HFF-Myc (cell line): ENCODE results near the gene LINC01488.

Experiments used
- DNase-seq: peaks from one replicate; pipeline ENCODE4 v3.0.0-alpha.2; 2011; ENCODE audit warnings: low read depth; ENCODE audit errors: extremely low read depth
- H3K4me3 ChIP-seq: replicated peaks from 2 replicates; pipeline ENCODE4 v1.5.1; 2011; ENCODE audit warnings: low read depth, mild to moderate bottlenecking, control low read depth, low read length
- CTCF ChIP-seq: IDR thresholded peaks from 2 replicates; pipeline ENCODE4 v1.5.1; 2012; ENCODE audit warnings: mild to moderate bottlenecking, low read depth, low read length, control low read depth; ENCODE audit errors: missing control alignments

The LINC01488 gene

DNA sequence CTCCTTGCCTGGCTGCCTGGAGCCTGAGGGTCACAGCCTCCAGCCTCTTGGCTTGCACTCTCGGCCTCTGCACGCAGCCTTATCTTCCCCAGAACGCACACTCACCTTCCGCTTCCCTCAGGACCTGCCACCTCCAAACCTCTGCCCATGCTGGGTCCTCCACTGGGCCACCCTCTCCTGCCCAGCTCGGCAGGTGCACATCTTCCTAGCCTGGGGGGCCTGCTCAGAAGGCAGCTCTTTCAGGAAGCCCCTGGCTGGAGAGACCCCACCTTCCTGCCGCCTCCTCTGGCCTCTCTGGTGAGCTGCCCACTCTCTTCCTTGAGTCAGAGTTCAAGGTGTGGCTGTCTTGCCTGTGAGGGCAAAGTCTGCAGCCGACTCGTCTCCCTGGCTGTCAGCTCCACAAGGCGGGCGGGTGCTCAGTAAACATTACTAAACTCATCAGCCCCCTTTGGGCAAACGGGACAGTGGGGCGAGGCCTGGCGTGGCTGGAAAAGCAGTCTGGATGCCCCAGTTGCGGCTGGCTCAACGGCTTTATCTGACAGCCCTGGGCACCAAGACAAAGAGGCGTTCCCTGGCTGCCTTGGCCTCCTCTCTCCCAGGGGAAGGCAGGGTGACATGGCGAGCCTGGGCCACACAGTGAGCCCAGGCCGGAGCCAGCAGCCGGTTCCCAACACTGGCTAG, 1.7 kb upstream of the LINC01488 start:
- no peak for TF ChIP-seq CTCF
- DNase-seq = no peak
- H3K4me3 ChIP-seq = no peak overlapping the region

DNA sequence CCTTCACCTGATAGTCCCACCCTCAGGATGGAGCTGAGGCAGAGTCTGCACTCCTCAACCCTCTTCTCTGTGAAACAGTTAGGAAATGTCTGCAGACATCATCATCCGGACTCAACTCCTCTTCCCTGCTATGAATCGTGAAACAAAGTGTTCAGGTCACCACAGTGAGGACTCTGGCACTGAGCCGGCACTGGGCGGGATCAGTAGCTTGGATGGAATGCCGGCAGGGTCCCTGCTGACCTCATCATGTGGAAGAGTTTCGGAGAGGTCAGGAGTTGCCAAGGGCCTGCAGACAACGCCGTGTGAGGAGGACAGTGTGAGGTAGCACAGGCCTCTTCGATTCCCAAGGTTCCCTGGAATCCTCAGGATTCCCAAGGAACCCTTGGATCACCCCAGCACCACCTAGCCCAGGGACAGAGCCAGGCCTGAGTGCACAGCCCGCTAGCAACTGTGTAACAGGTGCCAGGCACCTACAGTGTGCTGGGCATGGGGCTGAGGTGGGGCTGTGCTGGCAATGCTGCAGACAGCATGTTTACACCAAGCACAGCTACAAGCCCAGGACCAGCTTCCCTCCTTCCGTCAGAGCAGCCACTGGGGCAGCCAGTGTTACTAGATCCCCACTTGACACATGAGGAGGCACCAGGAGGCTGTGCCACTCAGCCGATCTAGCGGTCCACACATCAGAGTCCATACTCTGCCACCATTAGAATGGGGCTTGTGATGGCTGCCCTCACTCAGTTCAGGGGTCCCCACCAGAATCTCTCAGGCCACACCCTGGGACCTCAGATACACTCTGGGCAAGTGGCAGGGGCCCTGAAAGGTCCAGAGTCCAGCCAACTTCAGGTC, 693 bp upstream of the LINC01488 start:
- TF ChIP-seq CTCF = no peak

GRCh38 chr11:69482322-69482721, 859 bp downstream of the LINC01488 start:
- no peak overlapping the region for H3K4me3 ChIP-seq
- TF ChIP-seq CTCF = no peak
- no peak for DNase-seq

More for the DNA sequence above, 693 bp upstream of the LINC01488 start:
- H3K4me3 ChIP-seq = no peak overlapping the region
- no peak for DNase-seq

- H3K4me3 ChIP-seq = no peak overlapping the region
- DNase-seq = no peak
- TF ChIP-seq CTCF = no peak
These were observed 1.7 kb downstream of the LINC01488 start for GRCh38 chr11:69483170-69483569.

DNA sequence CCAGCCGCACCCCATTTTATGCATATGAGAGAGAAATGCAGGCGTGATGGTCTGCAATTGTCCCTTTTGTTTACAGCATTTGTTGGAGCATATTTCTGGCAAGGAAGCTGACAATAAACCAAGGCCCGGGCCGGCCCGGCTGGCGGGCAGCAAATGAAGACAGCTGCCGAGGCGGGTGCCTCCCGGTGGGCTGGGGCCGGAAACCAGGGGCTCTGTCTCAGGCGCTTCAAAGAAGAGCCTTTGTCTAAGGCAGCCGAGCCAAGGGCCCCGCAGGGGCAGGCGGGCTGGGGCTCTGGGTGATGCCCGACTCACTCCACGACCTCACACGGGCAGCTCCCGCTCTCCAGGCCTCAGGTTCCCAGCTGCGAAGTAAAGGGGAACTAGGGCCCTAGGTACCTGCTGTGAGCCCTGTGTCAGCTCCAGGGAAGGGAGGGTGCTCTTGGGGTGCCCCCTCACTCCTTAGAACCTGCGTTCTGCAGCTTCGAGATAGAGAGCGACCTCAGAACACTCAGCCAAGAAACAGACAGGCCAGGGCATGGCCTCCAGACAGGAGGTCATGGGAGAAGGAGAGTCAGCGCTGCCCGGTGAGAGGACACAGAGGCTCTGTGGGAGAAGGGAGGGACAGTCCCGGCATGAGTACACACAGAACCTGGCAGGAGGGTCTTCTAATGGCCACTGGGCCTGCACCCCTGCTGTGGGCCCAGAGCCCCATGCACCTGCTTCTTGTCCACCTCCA, 2.4 kb downstream of the LINC01488 start:
- no peak for TF ChIP-seq CTCF
- H3K4me3 ChIP-seq = no peak overlapping the region
- DNase-seq = no peak

DNA sequence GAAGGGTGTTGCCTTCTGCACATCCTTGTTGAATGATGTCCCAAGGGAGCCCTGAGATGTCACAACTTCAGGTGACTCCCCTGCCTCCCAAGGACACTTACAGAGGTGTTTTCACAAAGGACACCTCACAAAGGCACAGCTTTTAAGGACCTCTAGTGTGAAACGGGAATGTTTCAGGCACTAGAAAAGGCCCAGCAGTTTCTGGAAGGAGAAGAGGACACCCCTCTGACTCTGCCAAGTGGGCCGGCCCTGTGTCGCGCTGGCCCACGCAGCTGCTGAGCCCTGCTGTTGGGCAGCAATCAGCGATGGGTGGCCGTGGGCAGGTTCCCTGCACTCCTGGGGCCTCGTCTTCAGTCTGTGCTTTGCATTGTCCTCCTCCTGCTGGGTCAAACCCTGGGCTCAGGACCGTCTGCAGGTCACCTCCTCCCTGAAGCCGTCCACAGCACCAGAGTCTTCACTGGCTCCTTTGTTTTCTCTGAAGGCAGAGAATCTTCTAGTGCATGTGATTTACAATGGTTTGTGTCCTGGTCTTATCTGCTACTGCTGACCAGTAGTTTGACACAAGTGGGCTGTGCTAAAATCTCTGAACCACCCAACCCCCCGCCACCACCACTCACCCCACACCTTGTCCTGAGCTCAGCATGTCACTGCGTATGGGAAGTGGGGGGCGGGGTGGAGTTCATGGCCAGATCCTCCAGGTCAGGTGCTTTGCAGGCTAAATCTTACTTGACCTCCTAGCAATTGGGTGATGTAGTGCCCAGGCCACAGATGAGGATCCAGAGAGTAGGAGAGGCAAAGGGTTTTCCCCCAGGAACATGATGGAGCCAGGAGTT, 3.2 kb downstream of the LINC01488 start:
- DNase-seq = no peak
- no peak overlapping the region for H3K4me3 ChIP-seq
- no peak for TF ChIP-seq CTCF
